HG02623 (cell line): ENCODE measurements around the gene ZNF77.
"Not testable (repeated sequence)": the region's sequence is repeated elsewhere in the genome, so short reads cannot be mapped to it uniquely, and the experiment has no call there.

Experiments used
- ATAC-seq: cut with Tn5 transposase; IDR thresholded peaks from one replicate; pipeline ENCODE4 v1.9.1; 2021; ENCODE audit warnings: moderate library complexity; ENCODE audit not compliant: unreplicated experiment

The ZNF77 gene

DNA sequence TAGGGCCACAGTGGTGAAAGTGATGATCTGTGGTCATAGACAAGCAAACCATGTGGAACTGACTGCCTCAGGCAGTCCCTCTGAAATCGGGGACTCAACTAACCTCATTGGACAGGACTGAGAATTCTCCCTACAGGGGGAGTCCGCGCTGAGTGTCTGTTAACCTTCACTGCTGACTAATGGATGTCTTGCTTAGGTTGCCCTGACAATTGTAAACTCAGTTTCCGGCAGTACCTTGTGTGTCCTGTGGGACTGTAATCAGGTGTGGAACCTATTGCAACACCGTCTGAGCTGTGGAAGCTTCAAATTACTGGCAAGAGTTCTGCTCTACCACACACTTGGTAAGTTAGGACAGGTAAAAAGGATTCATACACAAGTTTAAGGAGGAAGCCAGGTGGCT, 21.8 kb downstream of the ZNF77 start:
- ATAC-seq = no peak

DNA sequence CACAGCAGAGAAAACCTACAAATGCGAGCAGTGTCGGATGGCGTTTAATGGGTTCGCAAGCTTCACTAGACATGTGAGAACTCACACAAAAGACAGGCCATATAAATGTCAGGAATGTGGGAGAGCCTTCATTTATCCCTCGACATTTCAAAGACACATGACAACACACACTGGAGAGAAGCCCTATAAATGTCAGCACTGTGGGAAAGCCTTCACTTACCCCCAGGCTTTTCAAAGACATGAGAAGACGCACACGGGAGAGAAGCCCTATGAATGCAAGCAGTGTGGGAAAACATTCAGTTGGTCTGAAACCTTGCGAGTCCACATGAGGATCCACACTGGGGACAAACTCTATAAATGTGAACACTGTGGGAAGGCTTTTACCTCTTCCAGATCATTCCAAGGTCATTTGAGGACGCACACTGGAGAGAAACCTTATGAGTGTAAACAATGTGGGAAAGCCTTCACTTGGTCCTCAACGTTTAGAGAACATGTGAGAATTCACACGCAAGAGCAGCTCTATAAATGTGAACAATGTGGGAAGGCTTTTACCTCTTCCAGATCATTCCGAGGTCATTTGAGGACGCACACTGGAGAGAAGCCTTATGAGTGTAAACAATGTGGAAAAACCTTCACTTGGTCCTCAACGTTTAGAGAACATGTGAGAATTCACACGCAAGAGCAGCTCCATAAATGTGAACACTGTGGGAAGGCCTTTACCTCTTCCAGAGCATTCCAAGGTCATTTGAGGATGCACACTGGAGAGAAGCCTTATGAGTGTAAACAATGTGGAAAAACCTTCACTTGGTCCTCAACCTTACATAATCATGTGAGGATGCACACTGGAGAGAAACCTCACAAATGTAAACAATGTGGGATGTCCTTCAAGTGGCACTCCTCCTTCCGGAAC, 27.2 kb downstream of the ZNF77 start:
- no peak for ATAC-seq

DNA sequence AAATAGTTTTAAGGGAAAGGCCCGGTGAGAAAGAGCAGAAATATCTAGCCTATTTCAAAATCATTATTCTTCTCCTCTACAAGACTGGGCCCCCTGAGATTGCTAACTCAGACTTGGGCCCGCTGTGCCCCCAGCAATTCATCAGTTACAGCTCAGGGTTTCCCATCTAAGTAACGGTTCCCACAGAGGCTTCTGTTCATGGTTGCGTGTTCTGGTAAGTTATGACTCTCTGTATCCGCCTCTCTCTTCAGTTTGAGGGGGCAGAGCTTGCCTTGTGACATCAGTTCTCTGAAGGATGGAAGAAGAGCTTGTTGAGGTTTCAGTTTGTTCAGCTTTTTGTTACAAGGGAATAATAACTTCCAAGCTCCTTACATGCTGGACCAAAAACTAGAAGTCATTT, 32.5 kb downstream of the ZNF77 start:
- ATAC-seq = no peak

DNA sequence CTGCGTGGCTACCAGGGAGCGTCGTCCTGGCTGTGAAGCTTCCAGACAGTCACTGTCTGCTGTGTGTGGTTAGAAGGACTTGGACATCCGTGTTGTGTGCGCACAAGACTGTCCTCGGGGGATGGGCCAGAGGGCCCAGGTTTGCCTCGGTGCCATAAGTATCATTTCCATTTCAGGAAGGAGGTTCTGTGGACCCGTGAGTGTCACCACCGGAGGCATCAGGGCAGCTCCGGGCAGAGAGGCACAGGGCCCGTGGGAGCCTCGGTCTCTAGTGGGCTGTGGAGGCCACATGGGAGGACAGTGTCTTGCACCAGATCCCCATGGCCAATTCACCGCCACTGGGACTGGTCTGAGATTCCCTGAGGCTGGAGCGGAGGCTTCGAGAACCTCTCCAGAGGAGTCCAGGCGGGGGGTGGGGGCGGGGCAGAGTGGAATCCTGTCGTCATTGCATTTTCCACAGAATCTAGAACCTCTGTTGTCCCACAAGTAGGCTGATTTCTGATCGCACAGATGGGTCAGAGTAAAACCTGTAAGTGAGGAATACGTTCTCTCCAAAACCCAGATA, 38.1 kb downstream of the ZNF77 start:
- no peak for ATAC-seq

DNA sequence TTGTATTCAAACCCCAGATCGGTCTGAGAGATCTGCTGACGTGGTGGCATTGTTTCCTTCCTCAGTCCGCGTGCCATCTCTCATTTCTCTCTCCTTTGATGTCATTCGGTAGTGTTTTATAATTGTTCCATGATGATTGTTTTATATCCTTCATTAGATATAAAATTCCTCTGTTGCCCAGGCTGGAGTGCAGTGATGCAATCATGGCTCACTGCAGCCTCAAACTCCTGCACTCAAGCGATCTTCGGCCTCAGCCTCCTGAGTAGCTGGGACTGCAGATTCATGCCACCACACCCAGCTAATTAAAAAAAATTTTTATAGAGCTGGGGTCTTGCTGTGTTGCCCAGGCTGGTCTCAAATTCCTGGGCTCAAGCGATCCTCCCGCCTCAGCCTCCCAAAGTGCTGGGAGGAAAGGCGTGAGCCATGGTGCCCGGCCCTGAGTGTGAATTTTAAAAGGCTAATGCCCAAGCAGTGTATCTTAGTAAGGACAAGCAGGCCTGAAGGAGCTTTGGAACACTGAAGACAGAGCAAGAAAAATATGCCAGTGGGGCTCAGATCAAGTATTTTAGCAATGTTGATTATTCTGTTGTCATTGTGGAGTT, 38.8 kb downstream of the ZNF77 start:
- no peak for ATAC-seq

DNA sequence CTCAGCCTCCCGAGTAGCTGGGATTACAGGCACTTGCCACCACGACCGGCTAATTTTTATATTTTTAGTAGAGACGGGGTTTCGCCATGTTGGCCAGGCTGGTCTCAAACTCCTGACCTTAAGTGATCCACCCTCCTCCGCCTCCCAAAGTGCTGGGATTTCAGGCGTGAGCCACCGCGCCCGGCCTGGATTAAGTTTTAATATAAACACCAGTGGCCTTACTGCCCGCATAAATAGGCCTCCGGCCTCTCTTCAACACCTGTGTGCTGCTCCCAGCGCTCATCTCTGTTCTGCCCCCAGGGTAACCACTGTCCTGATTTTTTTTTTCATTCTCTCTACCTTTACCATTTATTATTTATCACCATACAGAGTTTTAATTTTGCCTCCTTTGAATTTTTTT, 41.4 kb downstream of the ZNF77 start:
- ATAC-seq = not testable (repeated sequence)

DNA sequence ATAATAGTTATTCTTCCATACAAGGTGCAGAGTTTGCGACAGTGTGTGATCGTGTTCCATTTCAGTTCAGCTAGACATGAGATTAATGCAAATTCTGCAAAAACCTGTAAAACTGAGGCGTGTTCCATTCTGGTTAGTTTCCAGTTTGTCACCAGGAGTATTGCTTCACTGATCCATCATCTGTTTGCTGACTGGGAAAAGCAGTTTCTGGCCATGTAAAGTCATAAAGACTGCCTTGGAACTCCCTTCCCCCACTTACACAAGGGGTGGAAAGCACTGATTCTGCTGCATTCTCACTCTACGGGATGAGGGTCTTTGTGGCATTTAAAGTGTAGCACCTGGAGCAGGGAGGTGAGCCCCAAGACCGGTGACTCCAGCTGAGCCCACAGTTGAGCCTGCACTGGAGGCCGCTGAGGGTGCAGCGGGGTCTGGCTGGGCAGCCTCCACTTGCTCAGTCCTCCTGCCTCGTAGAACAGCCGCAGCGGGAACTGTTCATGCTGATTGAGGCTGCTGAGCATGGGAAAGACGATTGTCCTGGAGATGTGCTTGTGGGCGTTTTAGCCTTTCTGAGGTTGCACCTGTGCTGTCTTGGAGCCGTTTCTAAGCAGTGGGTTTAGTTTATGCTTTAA, 42.1 kb downstream of the ZNF77 start:
- no peak for ATAC-seq

DNA sequence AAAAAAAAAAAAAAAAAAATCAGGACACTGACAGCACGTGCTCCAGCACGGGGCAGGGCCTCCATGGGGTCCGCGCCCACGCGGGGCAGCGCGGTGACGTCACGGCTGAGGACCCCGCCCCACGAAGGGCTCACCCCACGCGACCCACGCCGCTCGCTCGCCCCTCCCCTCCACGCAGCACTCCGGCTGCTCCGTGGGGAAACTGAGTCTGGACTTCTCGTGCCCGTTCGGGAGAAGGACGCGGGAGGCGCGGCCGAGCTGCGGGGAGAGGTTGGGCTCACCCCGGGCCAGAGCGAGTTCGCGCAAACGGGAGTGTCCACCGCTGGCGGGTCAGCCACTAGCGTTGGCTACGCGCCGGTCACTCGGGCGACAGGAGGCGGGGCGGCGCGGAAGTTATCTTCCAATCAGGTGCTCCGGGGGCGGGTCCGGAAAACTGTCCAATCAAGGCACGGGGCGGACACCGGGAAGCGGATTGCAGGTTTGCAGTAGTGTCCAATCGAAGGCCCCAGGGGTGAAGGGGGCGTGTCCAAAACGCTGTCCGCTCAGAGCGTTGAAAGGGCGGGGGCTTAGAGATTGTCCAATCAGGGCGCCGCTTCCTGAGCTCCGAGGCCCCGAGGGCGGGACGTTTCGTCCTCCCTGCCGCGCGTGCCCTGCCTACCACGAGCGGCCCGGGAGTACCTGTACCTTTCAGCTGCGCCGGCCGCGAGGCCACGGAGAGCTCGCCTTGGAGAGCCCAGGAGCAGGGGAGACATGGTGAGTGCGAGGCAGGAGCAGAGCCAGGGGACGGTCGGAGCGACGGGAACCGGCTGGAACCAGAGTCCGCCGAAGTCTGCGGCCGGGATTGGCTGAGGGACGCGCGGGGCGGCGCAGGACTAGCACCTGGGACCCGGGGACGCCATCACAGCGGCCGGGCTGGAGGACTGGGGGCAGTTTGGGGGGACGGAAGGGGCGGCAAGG, 44.2 kb downstream of the ZNF77 start, which contains the start of gene ZNF57:
TSS of gene ZNF57 (plus strand) at position 633 of the 957 bp plus-strand sequence. CDS start at position 751, 118 bp downstream.
- ATAC-seq = peak; percentile 93

DNA sequence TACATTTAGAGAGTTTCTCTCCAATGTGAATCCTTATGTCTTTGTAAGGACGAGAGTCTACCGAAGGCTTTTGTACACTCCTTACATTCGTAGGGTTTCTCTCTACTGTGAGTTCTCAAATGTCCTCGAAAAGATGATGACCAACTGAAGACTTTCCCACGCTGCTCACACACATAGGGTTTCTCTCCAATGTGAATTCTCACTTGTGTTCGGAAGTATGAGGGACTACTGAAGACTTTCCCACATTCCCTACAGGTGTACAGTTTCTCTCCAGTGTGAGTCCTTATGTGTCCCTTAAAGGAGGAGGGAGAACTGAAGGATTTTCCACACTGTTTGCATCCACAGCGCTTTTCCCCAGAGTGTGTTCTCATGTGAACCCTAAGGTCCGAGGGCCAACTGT, 48.1 kb downstream of the ZNF77 start:
- ATAC-seq = no peak

DNA sequence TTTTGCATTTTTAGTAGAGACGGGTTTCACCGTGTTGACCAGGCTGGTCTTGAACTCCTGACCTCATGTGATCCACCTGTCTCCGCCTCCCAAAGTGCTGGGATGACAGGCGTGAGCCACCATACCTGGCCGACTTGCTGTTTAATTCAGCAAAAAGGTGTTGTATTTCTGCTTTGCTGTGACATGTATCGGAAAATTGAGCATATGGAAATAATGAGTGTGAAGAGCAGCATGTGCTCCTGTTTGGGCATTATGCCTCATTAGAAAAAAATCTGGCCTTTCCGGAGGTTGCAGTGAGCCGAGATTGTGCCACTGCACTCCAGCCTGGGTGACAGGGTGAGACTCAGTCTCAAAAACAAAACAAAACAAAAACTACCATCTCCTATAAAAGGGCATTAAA, 54.2 kb downstream of the ZNF77 start:
- not testable (repeated sequence) for ATAC-seq

DNA sequence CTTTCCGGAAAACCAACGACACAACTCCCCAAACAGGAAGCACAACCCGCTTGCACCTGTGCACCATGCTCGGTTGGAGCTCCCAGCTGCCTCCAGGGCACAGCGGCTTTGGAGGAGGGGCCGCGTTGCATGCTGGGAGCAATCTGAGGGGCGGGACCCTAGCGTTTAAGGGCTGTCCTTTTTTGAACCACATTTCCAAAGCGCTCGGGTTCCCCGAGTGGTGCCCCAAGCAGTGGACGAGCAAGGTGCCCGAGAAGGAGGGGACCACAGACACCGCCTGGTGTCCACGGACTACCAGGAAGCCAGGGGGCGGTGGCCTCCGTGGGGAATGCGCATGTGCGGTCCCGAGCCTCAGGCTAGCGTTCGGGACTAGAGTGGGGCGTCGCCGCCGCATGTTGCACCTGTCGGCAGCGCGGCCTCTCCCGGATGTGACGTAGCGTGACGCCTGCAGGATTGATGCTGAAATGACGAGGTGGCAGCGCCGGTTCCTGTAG, 56.0 kb downstream of the ZNF77 start:
- no peak for ATAC-seq

DNA sequence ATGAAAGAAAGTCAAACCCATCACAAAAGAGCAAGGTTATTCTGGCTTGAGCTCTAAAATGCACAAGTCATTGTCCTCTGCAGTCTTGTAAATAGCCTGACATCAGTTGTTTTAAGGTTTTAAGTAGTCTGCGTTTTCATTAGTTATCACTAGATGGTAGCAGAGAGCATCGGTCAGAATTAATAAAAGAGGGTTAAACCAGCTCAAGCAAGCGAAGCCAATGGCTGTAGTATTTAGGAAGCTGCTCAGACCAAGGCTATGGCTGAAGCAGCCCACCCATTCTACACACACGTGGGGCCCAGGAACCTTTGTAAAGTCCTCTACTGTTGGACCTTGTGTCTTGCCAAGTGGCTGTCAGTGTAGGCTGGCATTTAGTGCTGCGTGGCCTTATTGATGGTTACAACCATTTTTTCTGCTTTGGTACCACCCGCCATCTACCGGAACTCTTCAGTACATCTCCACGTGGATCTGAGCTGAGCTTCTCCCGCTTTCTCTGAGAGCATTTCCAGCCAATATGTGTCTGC, 57.3 kb downstream of the ZNF77 start:
- ATAC-seq = no peak

DNA sequence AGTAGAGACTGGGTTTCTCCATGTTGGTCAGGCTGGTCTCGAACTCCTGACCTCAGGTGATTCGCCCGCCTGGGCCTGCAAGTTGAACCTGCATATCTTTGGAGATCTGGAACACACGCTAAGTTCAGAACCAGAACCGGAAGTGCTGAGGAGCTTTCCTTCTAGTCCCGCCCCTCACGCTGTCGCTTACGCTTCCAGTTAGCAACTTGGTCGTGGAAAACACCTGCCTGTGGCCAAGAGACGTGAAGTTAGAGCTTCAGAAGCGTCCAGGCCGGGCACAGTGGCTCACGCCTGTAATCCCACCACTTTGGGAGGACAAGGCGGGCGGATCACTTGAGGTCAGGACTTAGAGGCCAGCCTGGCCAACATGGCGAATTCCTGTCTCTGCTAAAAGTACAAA, 59.0 kb downstream of the ZNF77 start:
- ATAC-seq = no peak

DNA sequence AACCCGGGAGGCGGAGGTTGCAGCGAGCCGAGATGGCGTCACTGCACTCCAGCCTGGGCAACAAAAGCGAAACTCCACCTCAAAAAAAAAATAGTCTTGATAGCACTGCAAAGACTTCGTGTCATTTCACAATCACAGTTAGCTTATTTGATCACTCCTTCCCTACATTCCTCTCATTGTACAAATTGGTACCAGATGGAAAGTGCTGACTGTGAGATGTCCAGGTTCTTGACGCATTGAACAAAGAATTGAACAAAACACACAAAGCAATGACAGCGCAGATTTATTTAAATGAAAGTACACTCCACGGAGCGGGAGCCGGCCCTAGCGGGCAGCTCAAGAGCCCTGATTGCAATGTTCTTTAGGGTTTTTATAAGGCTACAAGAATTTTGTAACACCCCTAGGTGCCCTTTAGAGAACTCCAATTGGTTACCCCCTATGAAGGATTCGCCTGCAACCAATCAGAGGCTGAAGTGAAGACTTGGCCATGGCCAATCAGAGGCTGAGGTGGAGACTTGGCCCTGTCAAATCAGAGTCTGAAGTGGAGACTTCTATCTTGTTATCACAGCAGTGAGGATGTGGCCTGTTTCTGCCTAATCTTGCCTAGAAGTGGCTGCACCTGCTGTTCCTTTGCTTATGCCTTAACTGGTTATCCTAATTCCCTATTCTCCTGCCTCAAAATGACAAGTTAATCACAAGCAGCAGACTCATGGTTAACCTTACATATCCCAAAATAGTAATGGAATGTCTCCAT, 60.9 kb downstream of the ZNF77 start:
- ATAC-seq = no peak
